ENCODE data around the gene ARRDC4. TPM values are rescaled to one million over a fixed set of nuclear protein-coding genes. Genes with fewer than 3 reads are reported as not detected.

ARRDC4 gene
- total RNA-seq, 1 experiment from 2014 or later: 8.7 TPM

DNA sequence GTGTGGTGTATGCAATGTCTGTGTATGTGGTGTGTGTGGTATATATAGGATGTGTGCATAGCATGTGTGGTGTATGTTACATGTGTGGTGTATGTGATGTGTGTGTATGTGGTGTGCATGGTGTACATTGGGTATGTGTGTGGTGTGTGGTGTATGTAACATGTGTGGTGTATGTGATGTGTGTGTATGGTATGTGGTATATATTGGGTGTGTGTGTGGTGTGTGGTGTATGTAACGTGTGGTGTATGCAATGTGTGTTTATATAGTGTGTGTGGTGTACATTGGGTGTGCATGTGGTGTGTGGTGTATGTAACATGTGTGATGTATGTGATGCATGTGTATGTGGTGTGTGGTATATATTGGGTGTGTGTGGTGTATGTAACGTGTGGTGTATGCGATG lies 41.9 kb downstream of the ARRDC4 start:
- Histone ChIP-seq H3K4me2 (ENCODE audit: insufficient read depth, insufficient read length, low read length) (no peak overlapping the region), H2BK5ac (ENCODE audit: insufficient read length, low read length) (no peak overlapping the region), H2BK15ac (ENCODE audit: low read depth, low read length) (no peak overlapping the region), H3K23ac (ENCODE audit: insufficient read length, low read depth, low read length) (no peak overlapping the region), H4K91ac (ENCODE audit: insufficient read length, low read depth, low read length) (no peak overlapping the region), H3K27me3 (ENCODE audit: insufficient read depth, low read length) (no peaks in the 10 kb centered on the region), H3K79me2 (ENCODE audit: insufficient read depth, low read length) (no peaks in the 10 kb centered on the region), H3K9me3 (ENCODE audit: control insufficient read depth, low read depth, low read length) (no peaks in the 10 kb centered on the region), H2AFZ (ENCODE audit: low read length) (no peak overlapping the region), H3K79me1 (ENCODE audit: insufficient read depth, low read depth, low read length, poor library complexity, severe bottlenecking) (no peaks in the 10 kb centered on the region), H3K14ac (ENCODE audit: insufficient read depth, low read length) (no peak overlapping the region), H3T11ph (ENCODE audit: low read length) (no peak overlapping the region), H3K18ac (ENCODE audit: insufficient read length, low read depth, low read length) (no peak overlapping the region), H3K27ac (ENCODE audit: insufficient read length, low read depth, low read length) (no peak overlapping the region), H3K4ac (ENCODE audit: low read depth, low read length) (no peak overlapping the region), H4K8ac (replicated peaks; ENCODE audit: insufficient read length, low read depth, low read length) (no peak overlapping the region), H2BK20ac (ENCODE audit: low read depth, low read length, poor library complexity, severe bottlenecking) (no peak overlapping the region), H3K9ac (ENCODE audit: extremely low read depth, insufficient read length, low read length) (no peak overlapping the region), H3K23me2 (ENCODE audit: insufficient read length, low read depth, low read length, poor library complexity, severe bottlenecking) (no peaks in the 10 kb centered on the region), H2BK120ac (ENCODE audit: low read depth, low read length, poor library complexity, severe bottlenecking) (no peak overlapping the region), H3K56ac (ENCODE audit: insufficient read length, low read depth, low read length) (no peak overlapping the region), H2AK5ac (ENCODE audit: insufficient read length, low read length) (no peak overlapping the region), H2BK12ac (ENCODE audit: insufficient read length, low read depth, low read length) (no peak overlapping the region), H3K4me1 (ENCODE audit: insufficient read depth, low read length) (no peaks in the 10 kb centered on the region), H4K20me1 (ENCODE audit: control insufficient read depth, insufficient read depth, insufficient read length) (peaks cover 2% of the 10 kb centered on the region), H4K5ac (ENCODE audit: insufficient read length, low read depth, low read length) (no peak overlapping the region)
- WGBS (ENCODE audit: extremely low coverage, insufficient read length, low lambda C conversion rate): 100% methylated on average over 3 of the region's 3 CpGs
- Mint-ChIP-seq H3K9me3 (no peaks in the 10 kb centered on the region), H3K4me1 (peaks cover 0 to 3% of the 10 kb centered on the region in 2 experiments; a peak in 3 of 4 replicates), H3K27ac (no peak overlapping the region), H3K36me3 (ENCODE audit: insufficient read depth in 1 of 3, low read depth in 3 of 3) (no peaks in the 10 kb centered on the region; a peak in 1 of 7 replicates), H3K4me3 (no peak overlapping the region), H3K27me3 (ENCODE audit: low read depth) (no peaks in the 10 kb centered on the region)
- TF ChIP-seq, protein P1, sequence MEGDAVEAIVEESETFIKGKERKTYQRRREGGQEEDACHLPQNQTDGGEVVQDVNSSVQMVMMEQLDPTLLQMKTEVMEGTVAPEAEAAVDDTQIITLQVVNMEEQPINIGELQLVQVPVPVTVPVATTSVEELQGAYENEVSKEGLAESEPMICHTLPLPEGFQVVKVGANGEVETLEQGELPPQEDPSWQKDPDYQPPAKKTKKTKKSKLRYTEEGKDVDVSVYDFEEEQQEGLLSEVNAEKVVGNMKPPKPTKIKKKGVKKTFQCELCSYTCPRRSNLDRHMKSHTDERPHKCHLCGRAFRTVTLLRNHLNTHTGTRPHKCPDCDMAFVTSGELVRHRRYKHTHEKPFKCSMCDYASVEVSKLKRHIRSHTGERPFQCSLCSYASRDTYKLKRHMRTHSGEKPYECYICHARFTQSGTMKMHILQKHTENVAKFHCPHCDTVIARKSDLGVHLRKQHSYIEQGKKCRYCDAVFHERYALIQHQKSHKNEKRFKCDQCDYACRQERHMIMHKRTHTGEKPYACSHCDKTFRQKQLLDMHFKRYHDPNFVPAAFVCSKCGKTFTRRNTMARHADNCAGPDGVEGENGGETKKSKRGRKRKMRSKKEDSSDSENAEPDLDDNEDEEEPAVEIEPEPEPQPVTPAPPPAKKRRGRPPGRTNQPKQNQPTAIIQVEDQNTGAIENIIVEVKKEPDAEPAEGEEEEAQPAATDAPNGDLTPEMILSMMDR (conservative IDR thresholded peaks at IDR 0.05): no peak
- no peak for DNase-seq
